Thymus (tissue), 11 donors: ENCODE results near the gene ARL8B. TPM values are rescaled to one million over a fixed set of nuclear protein-coding genes. Genes with fewer than 3 reads are reported as not detected.

Experiments
- DNase-seq, 9 donors: peaks; one replicate each; pipeline ENCODE4 v3.0.0-alpha.2; 2013; ENCODE audit warnings: low spot score in 9 of 9, low read depth in 6 of 9, missing footprints in 1 of 9
- H3K27ac ChIP-seq, 2 donors: one replicate each; pipeline ENCODE4 v1.5.1; 2013; ENCODE audit warnings: control low read depth in 1 of 2, low read depth in 1 of 2, low read length in 1 of 2, mild to moderate bottlenecking in 1 of 2, moderate library complexity in 1 of 2
- H3K27me3 ChIP-seq, 2 donors: one replicate each; pipeline ENCODE4 v1.5.1; 2013; ENCODE audit warnings: low read length in 1 of 2; ENCODE audit not compliant: control insufficient read depth in 2 of 2, insufficient read depth in 1 of 2
- H3K36me3 ChIP-seq, 2 donors: one replicate each; pipeline ENCODE4 v1.5.1; 2013; ENCODE audit warnings: low read length in 1 of 2, mild to moderate bottlenecking in 1 of 2, moderate library complexity in 1 of 2; ENCODE audit not compliant: control insufficient read depth in 2 of 2, insufficient read depth in 2 of 2
- H3K4me1 ChIP-seq, 2 donors: one replicate each; pipeline ENCODE4 v1.5.1; 2013; ENCODE audit warnings: low read length in 2 of 2; ENCODE audit not compliant: control insufficient read depth in 2 of 2, insufficient read depth in 2 of 2
- H3K4me3 ChIP-seq, 2 donors: one replicate each; pipeline ENCODE4 v1.5.1; 2013; ENCODE audit warnings: low read length in 2 of 2, control low read depth in 1 of 2, mild to moderate bottlenecking in 1 of 2
- H3K9me3 ChIP-seq, 2 donors: one replicate each; pipeline ENCODE4 v1.5.1; 2013; ENCODE audit warnings: low read length in 1 of 2, mild to moderate bottlenecking in 1 of 2; ENCODE audit not compliant: control insufficient read depth in 2 of 2, insufficient read depth in 1 of 2
- WGBS: extraction: QIAGEN DNeasy Blood & Tissue Kit; methylation state at CpG from one replicate; pipeline ENCODE4 v1.1.7; 2013; 5-methylcytosine and 5-hydroxymethylcytosine counted together
- polyA plus RNA-seq: library from polyadenylated mRNA; stranded (reverse); fragments of 200-250 nt; gene quantifications from one replicate; pipeline ENCODE4 v1.2.3, GENCODE V29; 2013
- total RNA-seq: library from RNA; stranded (reverse); fragments of 120-200 nt; gene quantifications from one replicate; pipeline ENCODE4 v1.2.4, GENCODE V29; 2013
- donor health status: healthy.

Gene ARL8B
- total and polyA plus RNA-seq, 2 donors, result 29.8 to 53.2 TPM

- Histone ChIP-seq H3K36me3 (peaks cover 0 to 2% of the 10 kb centered on the region in 2 donors), H3K27ac (no peak overlapping the region), H3K27me3 (no peaks in the 10 kb centered on the region), H3K9me3 (no peaks in the 10 kb centered on the region), H3K4me3 (no peak overlapping the region), H3K4me1 (peaks cover 5 to 9% of the 10 kb centered on the region in 2 donors)
- 94% methylated on average over 3 of the region's 3 CpGs for WGBS
- DNase-seq, result no peak
Measured at GRCh38 chr3:5120446-5120845, 1.6 kb upstream of the ARL8B start.

GRCh38 chr3:5122741-5123706 lies 932 bp downstream of the ARL8B start:
- Histone ChIP-seq H3K36me3 (peaks cover 0 to 2% of the 10 kb centered on the region in 2 donors), H3K4me3 (peak overlapping the region; percentile 89 to 96), H3K27me3 (no peaks in the 10 kb centered on the region), H3K27ac (peak overlapping the region; percentile 73 to 82), H3K4me1 (peaks cover 5 to 9% of the 10 kb centered on the region in 2 donors), H3K9me3 (no peaks in the 10 kb centered on the region)
- WGBS, result 13% methylated on average over 31 of the region's 31 CpGs
- DNase-seq, result peak in 4 of 9 donors; percentile 22 to 55 (median 26)

- WGBS, result 92% methylated on average over 12 of the region's 12 CpGs
- Histone ChIP-seq H3K4me1 (peaks cover 5 to 9% of the 10 kb centered on the region in 2 donors), H3K4me3 (peak overlapping the region in 1 of 2 donors; percentile 89), H3K27ac (no peak overlapping the region), H3K36me3 (peaks cover 0 to 2% of the 10 kb centered on the region in 2 donors), H3K9me3 (no peaks in the 10 kb centered on the region), H3K27me3 (no peaks in the 10 kb centered on the region)
- no peak for DNase-seq
Measured at GRCh38 chr3:5123937-5124336, 1.8 kb downstream of the ARL8B start.

GRCh38 chr3:5126586-5126985 lies 4.5 kb downstream of the ARL8B start:
- Histone ChIP-seq H3K36me3 (peaks cover 5 to 6% of the 10 kb centered on the region in 2 donors), H3K27ac (no peak overlapping the region), H3K27me3 (no peaks in the 10 kb centered on the region), H3K9me3 (no peaks in the 10 kb centered on the region), H3K4me3 (no peak overlapping the region), H3K4me1 (peaks cover 5 to 9% of the 10 kb centered on the region in 2 donors)
- no peak for DNase-seq

- no peak for DNase-seq
- H3K27ac ChIP-seq, result no peak overlapping the region
- H3K27me3 ChIP-seq, result no peaks in the 10 kb centered on the region
- H3K36me3 ChIP-seq, result peaks cover 5 to 9% of the 10 kb centered on the region in 2 donors
- H3K9me3 ChIP-seq, result no peaks in the 10 kb centered on the region
- no peak overlapping the region for H3K4me3 ChIP-seq
- 96% methylated on average over 2 of the region's 2 CpGs for WGBS
- H3K4me1 ChIP-seq, result peaks cover 2 to 7% of the 10 kb centered on the region in 2 donors
Measured at GRCh38 chr3:5128849-5129248, 6.8 kb downstream of the ARL8B start.

- WGBS, result 98% methylated on average over 7 of the region's 7 CpGs
- H3K4me1 ChIP-seq, result peaks cover 5 to 18% of the 10 kb centered on the region in 2 donors
Measured at GRCh38 chr3:5133239-5134018, 11.3 kb downstream of the ARL8B start.

GRCh38 chr3:5134019-5134391 lies 11.9 kb downstream of the ARL8B start:
- H3K27me3 ChIP-seq, result no peaks in the 10 kb centered on the region
- H3K27ac ChIP-seq, result no peak overlapping the region
- 97% methylated on average over 3 of the region's 3 CpGs for WGBS
- peaks cover 10 to 22% of the 10 kb centered on the region in 2 donors for H3K4me1 ChIP-seq
- peaks cover 5 to 7% of the 10 kb centered on the region in 2 donors for H3K36me3 ChIP-seq
- no peak overlapping the region for H3K4me3 ChIP-seq
- DNase-seq, result no peak
- no peaks in the 10 kb centered on the region for H3K9me3 ChIP-seq

More at GRCh38 chr3:5133239-5134018, 11.3 kb downstream of the ARL8B start:
- no peaks in the 10 kb centered on the region for H3K9me3 ChIP-seq
- DNase-seq, result no peak
- H3K27ac ChIP-seq, result no peak overlapping the region
- H3K36me3 ChIP-seq, result peaks cover 5 to 7% of the 10 kb centered on the region in 2 donors
- no peaks in the 10 kb centered on the region for H3K27me3 ChIP-seq
- H3K4me3 ChIP-seq, result no peak overlapping the region

- no peak overlapping the region for H3K27ac ChIP-seq
- H3K27me3 ChIP-seq, result no peaks in the 10 kb centered on the region
- H3K36me3 ChIP-seq, result peaks cover 3 to 6% of the 10 kb centered on the region in 2 donors
- H3K4me3 ChIP-seq, result no peak overlapping the region
- WGBS, result 97% methylated on average over 3 of the region's 3 CpGs
- H3K4me1 ChIP-seq, result peaks cover 14 to 24% of the 10 kb centered on the region in 2 donors
- no peak for DNase-seq
- H3K9me3 ChIP-seq, result no peaks in the 10 kb centered on the region
Measured at GRCh38 chr3:5134499-5134898, 12.4 kb downstream of the ARL8B start.
